GM23338 (cell line): ENCODE results near the gene CPSF6. TPM values are rescaled to one million over a fixed set of nuclear protein-coding genes. Genes with fewer than 3 reads are reported as not detected.

Experiments
- REST ChIP-seq: IDR thresholded peaks from one replicate; pipeline ENCODE4 v1.6.1; 2018; ENCODE audit warnings: antibody characterized with exemption; ENCODE audit not compliant: unreplicated experiment
- microRNA counts: library from miRNA; unstranded; fragments of <30 nt; microRNA quantifications from one replicate; lab custom pipeline; 2017
- microRNA-seq: library from miRNA; unstranded; fragments of <30 nt; microRNA quantifications from one replicate; pipeline ENCODE4, GENCODE V29; 2017
- polyA plus RNA-seq: library from polyadenylated mRNA; unstranded; fragments of >200 nt; fragmentation: Nextera tagmentation; extraction: Ambion mirVana; gene quantifications from 2 replicates; pipeline ENCODE4 v1.2.1, GENCODE V29; 2016
- total RNA-seq: library from RNA; depleted of rRNA; stranded (reverse); fragments of >200 nt; shearing (Covaris generic); gene quantifications from 2 replicates; pipeline ENCODE4 v1.2.3, GENCODE V29; 2014; rRNA removed

The CPSF6 gene
- total and polyA plus RNA-seq, 2 experiments from 2014 or later = 80.7 to 136 TPM

- TF ChIP-seq REST = no peak
Observed at GRCh38 chr12:69321351-69321750, 82.0 kb downstream of the CPSF6 start (continued).

MicroRNAs encoded within 50 kb of the gene (microRNA counts, 767-probe panel; counts per million panel counts)
- microRNA hsa-miR-1279 (lab: Ali Mortazavi, UCI) = not detected

Small RNA genes lying within 50 kb of the gene (microRNA-seq; reads per million reads assigned to microRNA genes)
- gene MIR1279 = not detected

Other genes with a start within 250 kb of the CPSF6 start
- gene LYZ, start 108.8 kb downstream of the CPSF6 start, total RNA-seq = not detected in 2 replicates
- 0.16 TPM in 1 of 2 replicates, not detected in the other for gene LYZ, start 108.8 kb downstream of the CPSF6 start, polyA plus RNA-seq
- 82.5 and 90.5 TPM in 2 replicates for gene YEATS4, start 120.2 kb downstream of the CPSF6 start, total RNA-seq
- 64.4 and 64.7 TPM in 2 replicates for gene YEATS4, start 120.2 kb downstream of the CPSF6 start, polyA plus RNA-seq
- 45.0 and 49.7 TPM in 2 replicates for gene FRS2, start 230.8 kb downstream of the CPSF6 start, total RNA-seq
- 29.2 and 34.3 TPM in 2 replicates for gene FRS2, start 230.8 kb downstream of the CPSF6 start, polyA plus RNA-seq